ENCODE measurements around the gene ZNF521.

The ZNF521 gene

DNA sequence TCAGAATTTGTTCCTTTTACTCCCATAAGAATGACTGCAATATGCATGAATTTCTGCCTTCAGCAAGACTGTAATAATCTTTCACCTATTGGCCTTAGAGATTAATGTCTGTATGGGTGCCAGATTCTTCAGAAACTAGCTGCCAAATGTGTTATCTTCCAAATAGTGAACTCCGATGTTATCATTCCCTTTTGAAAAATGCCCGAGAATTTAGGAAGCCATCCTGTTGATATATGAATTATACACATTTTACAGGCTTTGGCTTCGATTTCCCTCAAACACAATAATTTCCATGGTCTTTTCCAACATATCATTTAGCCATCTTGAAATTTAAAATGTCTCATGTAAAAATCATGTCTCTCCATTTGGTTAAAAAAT is 101.5 kb downstream of the ZNF521 start:
- DNase-seq (ENCODE audit: low read depth), result no peak

DNA sequence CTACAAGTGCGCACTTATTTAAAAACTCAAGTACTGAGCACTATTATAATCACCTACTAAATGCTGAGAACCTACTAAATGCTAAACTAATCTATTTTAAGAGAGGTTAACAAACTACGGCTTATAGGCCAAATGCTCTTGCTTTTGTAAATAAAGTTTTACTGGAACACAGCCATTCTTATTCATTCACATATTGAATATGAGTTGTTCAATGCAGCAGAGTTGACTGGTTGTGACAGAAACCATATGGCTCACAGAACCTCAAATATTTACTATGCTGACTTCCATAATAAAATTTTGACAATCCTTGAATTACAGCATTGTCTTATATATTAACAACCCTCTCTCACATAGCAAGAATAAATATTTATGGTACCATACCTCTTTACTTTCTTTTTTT is 103.2 kb downstream of the ZNF521 start:
- DNase-seq (ENCODE audit: low read depth), result no peak

DNA sequence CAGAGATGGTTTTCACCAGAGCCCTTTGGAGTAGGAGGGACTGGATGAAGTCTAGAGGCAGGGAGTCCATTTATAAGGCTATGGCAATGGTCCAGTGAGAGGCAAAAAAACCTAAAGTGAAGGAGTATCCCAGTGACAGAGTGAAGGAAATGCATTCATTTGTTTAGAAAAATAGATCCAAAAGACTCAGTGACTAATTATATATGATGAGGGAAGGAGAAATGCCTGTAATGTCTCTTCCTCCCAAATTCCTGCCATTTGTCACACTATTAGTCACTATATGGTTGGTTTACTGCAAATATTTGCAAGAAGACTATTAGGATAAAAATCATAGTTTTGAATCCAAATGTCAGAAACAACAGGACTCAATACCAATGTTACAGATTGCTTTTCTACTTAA is 104.2 kb downstream of the ZNF521 start:
- no peak for DNase-seq (ENCODE audit: low read depth)

- DNase-seq (ENCODE audit: low read depth), result no peak
These were observed 106.9 kb downstream of the ZNF521 start for GRCh38 chr18:25244924-25245698.

DNA sequence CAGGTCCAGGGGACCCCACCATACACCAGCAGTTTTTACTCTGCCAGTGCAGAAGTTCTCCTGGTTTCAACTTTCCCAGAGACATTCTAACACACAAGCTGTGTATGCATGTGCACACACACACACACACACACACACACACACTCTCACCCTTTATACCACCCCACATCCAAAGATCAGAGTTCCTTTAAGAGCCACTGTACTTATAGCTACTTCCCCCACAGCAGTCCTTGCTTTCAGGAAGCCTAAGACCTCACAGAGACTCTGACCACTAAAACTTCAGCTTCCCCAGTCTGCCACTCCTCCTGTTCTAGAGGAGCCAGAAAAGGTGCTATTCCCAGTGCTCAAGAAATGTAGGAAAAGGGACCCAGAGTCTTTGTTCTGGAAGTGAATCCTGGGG is 107.8 kb downstream of the ZNF521 start:
- no peak for DNase-seq (ENCODE audit: low read depth)

DNA sequence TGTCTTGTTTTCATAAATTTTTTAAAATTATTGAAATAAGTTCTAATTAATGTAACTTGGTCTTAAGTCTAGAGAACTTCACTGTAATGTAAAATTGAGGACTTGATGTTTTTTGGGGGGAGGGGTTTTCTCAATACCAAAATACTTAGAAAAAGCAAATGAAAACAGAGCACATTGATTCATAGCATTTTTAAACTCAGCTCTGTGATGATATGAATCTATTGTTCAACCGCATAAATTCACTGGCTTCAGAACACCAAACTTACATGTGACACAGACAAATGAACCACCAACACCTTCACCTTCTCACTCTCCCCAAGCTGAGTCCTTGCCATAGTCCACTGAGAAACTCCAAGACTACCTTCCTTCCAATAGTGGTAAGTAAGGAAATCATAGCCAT is 108.2 kb downstream of the ZNF521 start:
- no peak for DNase-seq (ENCODE audit: low read depth)

GRCh38 chr18:25243257-25243656 is 108.7 kb downstream of the ZNF521 start:
- no peak for DNase-seq (ENCODE audit: low read depth)

GRCh38 chr18:25240420-25240770 is 111.6 kb downstream of the ZNF521 start:
- no peak for DNase-seq (ENCODE audit: low read depth)

DNA sequence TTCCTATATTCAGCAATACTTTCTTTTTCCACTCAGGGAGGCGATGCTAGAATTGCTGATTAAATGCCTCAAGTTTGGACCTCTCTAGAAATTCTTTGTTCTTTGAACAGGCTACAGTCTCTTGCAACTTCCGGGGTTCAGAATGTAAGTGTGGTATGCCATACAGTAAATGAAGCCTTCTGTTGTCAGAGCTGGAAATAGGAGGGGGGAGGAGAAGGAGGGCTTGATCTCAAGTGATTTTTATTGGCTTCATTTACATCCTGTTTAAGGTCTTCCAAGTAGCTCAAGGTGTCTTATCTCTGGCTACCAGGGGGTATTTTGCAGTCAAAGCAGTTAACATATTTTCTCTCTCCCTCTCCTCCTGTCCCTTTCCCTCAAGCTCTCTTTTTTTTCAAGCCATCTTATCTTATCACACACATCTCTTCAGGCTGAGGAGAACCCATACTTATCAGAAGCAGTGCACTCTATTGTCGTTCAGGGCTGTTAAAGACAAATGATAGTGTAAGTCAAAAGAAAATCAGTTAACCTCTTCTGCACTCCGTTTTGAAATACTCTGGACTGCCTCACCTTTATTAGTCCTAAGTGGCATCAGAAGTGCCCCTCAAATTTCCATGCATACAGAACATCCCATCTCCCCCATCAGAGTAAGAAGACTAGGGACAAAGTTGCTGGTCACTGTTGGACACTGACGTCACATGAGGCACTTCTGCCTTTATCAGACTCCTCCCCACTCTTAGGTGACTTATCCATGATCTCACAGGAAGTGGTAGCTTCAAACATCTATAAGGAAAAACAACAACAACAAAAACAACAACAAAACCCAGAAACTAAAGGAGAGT is 112.2 kb downstream of the ZNF521 start:
- no peak for DNase-seq (ENCODE audit: low read depth)

GRCh38 chr18:25239151-25239550 is 112.8 kb downstream of the ZNF521 start:
- DNase-seq (ENCODE audit: low read depth), result no peak

GRCh38 chr18:25237571-25238267 is 114.2 kb downstream of the ZNF521 start:
- no peak for DNase-seq (ENCODE audit: low read depth)

DNA sequence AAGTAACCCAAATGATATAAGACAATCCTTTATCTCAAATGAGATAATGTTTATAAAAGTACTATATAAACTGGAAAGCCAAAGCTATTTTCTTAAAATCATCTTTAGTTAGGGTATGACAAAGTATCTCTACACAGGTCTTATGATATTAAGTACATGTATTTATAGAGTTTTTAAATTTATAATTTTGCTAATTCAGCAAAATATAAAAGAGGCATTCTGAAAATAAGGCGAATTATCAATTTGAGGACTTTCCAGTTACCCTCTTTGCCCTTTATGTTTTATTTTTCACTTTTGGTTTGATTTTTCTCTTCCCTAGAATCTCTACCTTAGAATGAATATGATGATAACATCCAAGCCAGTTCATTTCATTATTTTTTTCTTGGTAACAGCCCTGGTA is 115.2 kb downstream of the ZNF521 start:
- no peak for DNase-seq (ENCODE audit: low read depth)

DNA sequence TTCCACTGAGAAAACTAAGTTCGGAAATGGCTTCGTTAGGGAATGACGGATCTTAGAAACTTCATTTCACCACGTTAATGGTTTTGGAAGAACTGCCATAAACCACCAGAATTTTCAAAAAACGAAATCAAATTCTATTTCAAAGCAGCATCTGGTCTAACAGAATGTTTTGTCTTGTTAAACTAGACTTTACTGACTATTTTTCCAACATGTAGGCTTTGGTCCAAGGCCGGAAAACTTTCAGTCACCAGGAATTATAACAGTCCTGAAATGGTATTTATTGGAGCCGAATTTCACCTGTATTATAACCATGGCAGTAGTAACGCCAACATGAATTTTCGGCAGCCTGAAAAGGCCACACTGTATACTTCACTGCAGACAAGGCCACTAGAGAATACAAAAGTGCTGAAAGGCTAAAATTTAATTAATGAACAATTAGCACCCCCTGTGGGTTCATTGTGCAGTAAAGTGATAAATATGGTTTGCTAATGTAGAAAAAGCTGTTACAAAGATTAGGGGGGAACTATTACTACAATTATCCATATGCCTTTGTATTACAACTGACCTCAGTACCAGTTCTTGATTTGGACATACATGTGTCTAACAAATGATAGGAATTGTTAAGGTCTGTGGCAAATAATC is 116.4 kb downstream of the ZNF521 start:
- no peak for DNase-seq (ENCODE audit: low read depth)

DNA sequence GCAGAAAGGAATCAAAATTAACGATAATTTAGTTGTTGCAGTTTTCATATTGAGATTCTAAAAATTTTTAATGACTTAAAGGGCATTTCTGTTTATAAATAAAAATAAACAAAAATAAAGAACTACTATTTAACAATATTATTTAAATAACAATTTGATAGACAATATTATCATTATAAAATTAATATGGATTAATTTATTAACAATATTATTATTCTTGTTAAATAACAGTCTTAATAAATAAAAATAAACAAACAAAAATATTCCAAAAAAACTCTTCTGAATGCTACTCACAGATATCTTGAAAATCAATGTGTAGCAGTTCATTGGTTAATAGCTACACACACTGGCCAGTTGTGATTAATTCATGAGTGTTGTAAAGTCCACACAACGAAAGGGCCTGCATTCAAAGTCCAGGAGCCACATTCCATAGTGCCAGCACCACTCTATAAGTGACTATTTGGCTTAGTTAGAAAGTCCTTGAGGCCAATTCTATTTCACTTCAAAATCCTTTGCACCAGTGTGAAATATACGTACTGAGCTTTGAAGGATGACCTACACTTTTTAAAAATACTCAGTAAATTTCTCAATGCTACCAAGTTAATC is 117.1 kb downstream of the ZNF521 start:
- no peak for DNase-seq (ENCODE audit: low read depth)

DNA sequence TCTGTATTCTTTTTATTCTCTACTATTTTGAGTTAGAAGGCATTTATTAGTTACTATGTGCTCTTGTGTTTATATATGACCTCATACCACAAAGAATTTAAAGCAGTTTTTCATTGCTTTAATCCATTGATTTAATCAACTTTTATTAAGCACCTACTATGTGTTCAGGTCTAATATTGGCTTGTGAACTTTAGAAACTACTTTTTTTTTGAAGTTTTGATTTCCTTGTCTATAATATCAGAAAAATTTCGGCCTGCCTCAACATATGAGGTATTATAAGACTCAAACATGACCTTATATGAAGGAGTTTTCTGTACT is 117.7 kb downstream of the ZNF521 start:
- no peak for DNase-seq (ENCODE audit: low read depth)

DNA sequence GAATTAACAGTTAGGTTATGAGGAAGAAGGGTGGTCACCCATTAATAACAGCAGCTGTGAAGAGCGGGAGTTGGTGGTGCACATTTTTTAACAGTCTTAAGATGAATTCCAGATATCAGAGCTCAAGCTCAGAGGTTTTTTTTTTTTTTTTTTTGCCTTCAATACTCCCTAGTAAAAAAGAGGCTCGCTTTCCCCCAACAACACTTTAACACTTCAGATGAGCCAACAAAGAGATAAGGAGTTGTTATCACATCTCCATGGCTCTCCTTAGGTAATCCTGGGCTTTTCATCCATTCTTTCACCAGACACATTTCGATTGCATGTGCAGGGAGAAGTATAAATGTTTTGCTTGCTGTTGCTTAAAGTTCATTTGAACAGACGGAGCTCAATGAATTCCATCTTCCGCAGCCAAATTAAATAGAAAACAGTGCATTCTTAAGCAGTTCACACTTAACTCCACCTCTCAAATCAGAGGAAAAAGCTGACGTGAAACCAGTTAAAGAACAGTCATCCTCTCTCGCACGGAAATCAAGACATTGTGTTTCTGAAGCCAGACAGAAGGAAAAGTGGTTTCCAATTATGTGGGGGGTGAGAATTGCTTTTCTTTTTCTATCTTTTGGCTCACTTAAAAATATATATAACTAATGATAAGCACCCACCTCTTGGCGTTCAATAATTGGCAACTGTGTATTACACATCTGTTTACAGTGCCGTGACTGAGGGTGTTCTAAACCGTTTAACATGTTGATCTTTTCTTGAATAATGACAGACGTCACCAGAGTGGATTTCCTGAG is 118.2 kb downstream of the ZNF521 start:
- peak; percentile 70 for DNase-seq (ENCODE audit: low read depth)

DNA sequence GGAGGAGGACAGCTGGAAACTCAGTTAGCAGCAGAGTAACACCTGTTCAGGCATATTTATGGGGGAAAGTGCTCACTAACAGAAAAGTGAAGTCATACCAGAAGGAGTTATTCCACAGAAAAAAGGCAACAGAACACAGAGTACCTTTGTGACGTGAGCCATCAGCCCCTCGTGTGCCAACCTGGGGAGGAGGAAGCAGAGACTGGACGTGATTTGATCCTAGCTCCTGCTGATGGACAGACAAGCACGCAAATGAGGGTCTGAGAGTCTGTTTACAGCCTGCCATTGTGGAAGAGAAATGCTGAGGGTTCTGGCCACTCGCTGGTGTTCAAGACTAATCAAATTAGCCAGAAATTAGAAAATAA is 120.7 kb downstream of the ZNF521 start:
- DNase-seq (ENCODE audit: low read depth), result no peak

DNA sequence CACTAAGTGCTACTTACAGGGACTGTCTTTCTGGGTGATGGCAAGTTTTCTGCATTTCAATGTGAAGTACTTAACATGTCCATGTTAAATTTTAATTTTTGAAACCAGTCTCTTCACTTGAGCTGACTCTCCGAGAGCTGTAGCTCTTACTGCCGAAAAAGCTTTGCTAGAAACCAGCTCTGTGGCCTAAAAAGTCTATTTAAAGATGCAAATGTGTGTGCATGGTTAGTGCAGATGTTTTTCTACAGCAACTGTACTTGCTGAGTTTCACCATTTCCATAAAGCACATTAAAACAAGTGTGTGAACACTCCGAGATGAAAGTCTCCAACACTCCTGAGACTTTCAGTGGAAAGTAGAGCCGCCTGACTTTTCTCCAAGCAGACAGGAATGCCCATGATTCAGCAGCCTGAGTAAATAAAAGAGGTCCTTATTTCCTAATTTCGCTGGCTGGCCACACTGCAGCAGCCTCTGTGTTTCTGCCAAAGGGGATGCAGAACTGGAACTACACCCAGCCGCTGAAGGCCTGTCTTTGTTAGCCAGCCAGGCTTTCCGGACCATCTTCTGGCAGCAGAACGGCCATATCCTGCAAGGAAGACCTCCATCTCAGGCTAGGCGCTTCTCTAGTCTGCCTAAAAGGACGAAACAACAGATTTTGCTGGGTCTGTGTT is 121.2 kb downstream of the ZNF521 start:
- DNase-seq (ENCODE audit: low read depth), result peak; percentile 88

DNA sequence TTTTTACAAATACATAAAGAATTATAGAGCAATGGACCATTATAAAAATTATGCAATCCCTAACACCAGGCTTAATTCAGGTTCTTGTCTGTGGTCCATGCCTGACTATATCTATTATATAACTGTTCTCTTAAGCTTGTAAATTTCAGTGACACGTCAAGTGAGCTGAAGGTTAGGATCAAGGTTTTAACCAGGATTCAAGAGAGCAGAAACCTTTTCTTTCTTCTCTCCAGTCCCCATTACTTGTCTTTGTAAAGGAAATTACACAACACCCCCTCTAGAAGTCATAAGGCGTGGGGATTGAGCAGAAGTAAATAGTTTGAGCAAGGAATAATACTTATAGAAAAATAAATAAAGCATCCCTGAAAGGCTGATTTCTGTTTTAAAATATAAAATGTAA is 122.0 kb downstream of the ZNF521 start:
- DNase-seq (ENCODE audit: low read depth), result no peak

- peak; percentile 74 for DNase-seq (ENCODE audit: low read depth)
These were observed 122.9 kb downstream of the ZNF521 start for GRCh38 chr18:25229081-25229480.

GRCh38 chr18:25228410-25228809 is 123.6 kb downstream of the ZNF521 start:
- DNase-seq (ENCODE audit: low read depth), result no peak

Measured in fibroblast of the conjunctiva (primary cell).